Mesenchymal stem cell (in vitro differentiated cells and primary cell): ENCODE measurements around the gene AGAP3.
A peak's percentile ranks its signal among the peaks of the same experiment; 100 is the strongest.

Source experiments
- DNase-seq: peaks from one replicate; pipeline ENCODE4 v3.0.0-alpha.2; 2013
- H2AFZ ChIP-seq: one replicate; pipeline ENCODE4 v1.6.1; 2013; ENCODE audit warnings: low read depth, mild to moderate bottlenecking, control low read depth, inconsistent platforms, low read length, moderate library complexity
- H2AK5ac ChIP-seq: 2 replicates; pipeline ENCODE4 v1.6.1; 2013; ENCODE audit warnings: low read length, moderate library complexity, mild to moderate bottlenecking, inconsistent platforms; ENCODE audit not compliant: severe bottlenecking
- H2BK120ac ChIP-seq: one replicate; pipeline ENCODE4 v1.6.1; 2013; ENCODE audit warnings: low read depth, mild to moderate bottlenecking, inconsistent platforms, low read length, moderate library complexity
- H2BK12ac ChIP-seq, 2 experiments: one replicate each; pipeline ENCODE4 v1.6.1; 2013; ENCODE audit warnings: inconsistent platforms in 2 of 2, low read length in 2 of 2, mild to moderate bottlenecking in 2 of 2, moderate library complexity in 2 of 2, control low read depth in 1 of 2
- H2BK15ac ChIP-seq: one replicate; pipeline ENCODE4 v1.6.1; 2013; ENCODE audit warnings: mild to moderate bottlenecking, low read depth, inconsistent platforms; ENCODE audit not compliant: poor library complexity, severe bottlenecking
- H2BK5ac ChIP-seq: 2 replicates; pipeline ENCODE4 v1.6.1; 2013; ENCODE audit warnings: low read depth, mild to moderate bottlenecking, low read length, control low read depth, inconsistent platforms; ENCODE audit not compliant: poor library complexity, severe bottlenecking
- H3K14ac ChIP-seq, 2 experiments: one replicate each; pipeline ENCODE4 v1.6.1; 2013; ENCODE audit warnings: inconsistent platforms in 2 of 2, low read length in 2 of 2, control low read depth in 1 of 2, mild to moderate bottlenecking in 1 of 2, moderate library complexity in 1 of 2
- H3K18ac ChIP-seq, 2 experiments: one replicate each; pipeline ENCODE4 v1.6.1; 2013; ENCODE audit warnings: inconsistent platforms in 2 of 2, low read length in 2 of 2, control low read depth in 1 of 2, low read depth in 1 of 2, mild to moderate bottlenecking in 1 of 2
- H3K23ac ChIP-seq, 2 experiments: one replicate each; pipeline ENCODE4 v1.6.1; 2013; ENCODE audit warnings: inconsistent platforms in 2 of 2, low read length in 2 of 2, mild to moderate bottlenecking in 2 of 2, moderate library complexity in 2 of 2, control low read depth in 1 of 2
- H3K27ac ChIP-seq: 2 replicates; pipeline ENCODE4 v1.5.1; 2013; ENCODE audit warnings: mild to moderate bottlenecking, moderate library complexity, low read length, control low read depth, inconsistent platforms; ENCODE audit not compliant: poor library complexity, severe bottlenecking
- H3K27me3 ChIP-seq, 2 experiments: 2 replicates each; pipeline versions ENCODE4 v1.6.1 to v1.7.0; 2013; ENCODE audit warnings: low read length in 2 of 2, mild to moderate bottlenecking in 2 of 2, moderate library complexity in 2 of 2, control low read depth in 1 of 2, inconsistent platforms in 1 of 2; ENCODE audit not compliant: control insufficient read depth in 1 of 2, insufficient read depth in 1 of 2
- H3K36me3 ChIP-seq, 2 experiments: 2 replicates each; pipeline versions ENCODE4 v1.6.1 to v1.7.0; 2013; ENCODE audit warnings: low read length in 2 of 2, control low read depth in 1 of 2, inconsistent platforms in 1 of 2, low read depth in 1 of 2, mild to moderate bottlenecking in 1 of 2; ENCODE audit not compliant: insufficient read depth in 2 of 2, control insufficient read depth in 1 of 2
- H3K4ac ChIP-seq, 2 experiments: one replicate each; pipeline ENCODE4 v1.6.1; 2013; ENCODE audit warnings: inconsistent platforms in 2 of 2, low read length in 2 of 2, mild to moderate bottlenecking in 2 of 2, moderate library complexity in 2 of 2, control low read depth in 1 of 2, low read depth in 1 of 2
- H3K4me1 ChIP-seq: 2 replicates; pipeline ENCODE4 v1.6.1; 2013; ENCODE audit warnings: low read depth, low read length, control low read depth; ENCODE audit not compliant: control insufficient read depth, insufficient read depth
- H3K4me2 ChIP-seq: 2 replicates; pipeline ENCODE4 v1.6.1; 2013; ENCODE audit warnings: low read length, mild to moderate bottlenecking, inconsistent platforms; ENCODE audit not compliant: poor library complexity, severe bottlenecking
- H3K4me3 ChIP-seq, 2 experiments: 2 replicates each; pipeline versions ENCODE4 v1.5.1 to v1.7.0; 2013; ENCODE audit warnings: low read length in 2 of 2, mild to moderate bottlenecking in 2 of 2, control low read depth in 1 of 2, low read depth in 1 of 2; ENCODE audit not compliant: insufficient read depth in 1 of 2
- H3K79me1 ChIP-seq: replicated peaks from 2 replicates; pipeline ENCODE4 v1.6.1; 2013; ENCODE audit warnings: mild to moderate bottlenecking, control low read depth, low read length, inconsistent platforms; ENCODE audit not compliant: poor library complexity, severe bottlenecking
- H3K9ac ChIP-seq: 2 replicates; pipeline ENCODE4 v1.7.0; 2013; ENCODE audit warnings: mild to moderate bottlenecking, low read length, moderate library complexity
- H3K9me3 ChIP-seq: 2 replicates; pipeline ENCODE4 v1.7.0; 2013; ENCODE audit warnings: mild to moderate bottlenecking, low read length; ENCODE audit not compliant: control insufficient read depth
- H4K8ac ChIP-seq: one replicate; pipeline ENCODE4 v1.6.1; 2013; ENCODE audit warnings: inconsistent platforms, mild to moderate bottlenecking, low read length, moderate library complexity
- H4K91ac ChIP-seq: one replicate; pipeline ENCODE4 v1.6.1; 2013; ENCODE audit warnings: mild to moderate bottlenecking, low read length, inconsistent platforms
- WGBS: methylation state at CpG from one replicate; pipeline ENCODE4 v1.1.7; 2013; ENCODE audit warnings: mixed read lengths; 5-methylcytosine and 5-hydroxymethylcytosine counted together

The AGAP3 gene

DNA sequence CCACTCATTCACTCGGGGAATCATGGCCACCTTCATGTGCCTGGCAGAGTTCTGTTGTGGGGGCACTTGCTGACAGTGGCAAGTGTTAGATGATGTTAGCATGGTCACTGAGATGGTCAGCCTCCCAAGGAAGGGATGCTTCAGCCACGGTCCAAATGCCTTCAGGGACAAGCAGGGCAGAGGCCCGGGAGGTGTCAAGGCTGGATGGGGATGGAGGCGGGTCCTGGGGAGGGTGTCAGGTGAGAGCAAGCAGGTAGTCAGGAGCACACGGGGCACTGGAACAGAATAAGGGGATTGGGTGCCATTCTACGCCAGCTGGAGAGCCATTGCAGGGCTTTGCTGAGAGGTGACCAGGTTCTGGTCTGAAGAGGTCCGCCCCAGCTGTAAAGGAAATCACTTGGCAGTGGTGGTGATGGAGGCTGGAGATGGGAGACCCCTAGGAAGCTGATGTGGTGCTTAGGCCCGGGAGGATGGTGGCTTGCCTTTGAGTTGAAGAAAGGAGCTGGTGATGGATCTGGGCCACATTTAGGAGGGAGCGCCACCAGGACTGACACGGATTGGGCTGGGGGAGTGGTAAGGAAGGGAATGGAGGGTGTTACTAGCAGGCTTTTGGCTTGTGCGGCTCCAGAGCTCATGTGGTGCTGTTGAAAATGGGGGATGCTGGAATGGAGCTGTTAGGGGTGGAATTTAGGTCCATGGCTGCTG, 24.1 kb downstream of the AGAP3 start:
- no peak for DNase-seq
- Histone ChIP-seq H3K27ac (no peak overlapping the region), H3K4me3 (peak overlapping the region in 1 of 2 experiments; percentile 30), H3K4ac (no peak overlapping the region), H3K36me3 (peaks cover 3 to 22% of the 10 kb centered on the region in 2 experiments), H3K4me2 (no peak overlapping the region), H3K14ac (no peak overlapping the region), H4K91ac (no peak overlapping the region), H2BK15ac (peak overlapping the region; percentile 19), H2BK12ac (peak overlapping the region in 1 of 2 experiments; percentile 12), H2AFZ (no peak overlapping the region), H3K4me1 (peaks cover 33% of the 10 kb centered on the region), H3K9me3 (no peaks in the 10 kb centered on the region), H3K79me1 (peaks cover 46% of the 10 kb centered on the region), H4K8ac (no peak overlapping the region), H2AK5ac (no peak overlapping the region), H3K23ac (peak overlapping the region in 1 of 2 experiments; percentile 28), H3K27me3 (no peaks in the 10 kb centered on the region), H3K9ac (peak overlapping the region; percentile 78), H2BK5ac (no peak overlapping the region), H3K18ac (peak overlapping the region in 1 of 2 experiments; percentile 26), H2BK120ac (no peak overlapping the region)
- WGBS: 91% methylated on average over 11 of the region's 11 CpGs

DNA sequence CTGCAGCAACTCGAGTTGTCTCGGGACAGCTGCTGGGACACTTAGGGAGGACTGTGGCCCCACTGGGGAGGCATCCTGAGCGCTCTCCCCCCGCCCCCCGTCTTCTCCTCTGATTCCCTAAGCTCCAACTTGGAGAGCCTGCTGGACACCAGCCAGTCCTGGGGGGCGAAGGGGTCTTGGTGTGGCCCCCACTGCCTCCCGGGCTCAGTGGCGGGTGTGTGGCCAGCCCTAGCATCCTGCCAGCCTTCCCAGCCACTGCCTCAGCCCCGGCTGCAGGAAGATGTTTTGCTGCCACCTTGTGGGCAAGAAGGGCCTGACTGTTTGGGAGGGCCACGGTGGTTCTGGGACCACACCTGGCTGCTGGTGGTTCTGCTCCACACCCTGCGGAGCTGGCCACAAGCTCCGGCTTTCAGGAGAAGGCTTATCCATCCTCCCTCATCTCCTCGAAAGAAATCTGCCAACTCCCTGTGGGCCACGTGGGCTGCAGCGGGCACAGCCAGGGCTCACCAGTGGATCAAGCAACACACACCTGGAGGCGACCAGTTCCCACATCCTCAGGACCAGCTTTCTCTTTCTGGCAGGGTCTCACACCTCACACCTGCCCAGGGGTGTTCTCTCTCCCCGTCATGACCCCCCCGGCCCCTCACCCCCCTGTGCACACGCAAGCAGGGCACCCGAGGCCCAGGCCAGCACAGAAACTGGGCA, 24.8 kb downstream of the AGAP3 start:
- no peak overlapping the region for H3K14ac ChIP-seq
- H2BK15ac ChIP-seq: peak overlapping the region; percentile 19
- no peak overlapping the region for H2AFZ ChIP-seq
- H3K9me3 ChIP-seq: no peaks in the 10 kb centered on the region
- peak overlapping the region; percentile 23 for H4K91ac ChIP-seq
- H3K4ac ChIP-seq: peak overlapping the region in 1 of 2 experiments; percentile 22
- H3K4me3 ChIP-seq: no peak overlapping the region
- peak overlapping the region; percentile 78 for H3K9ac ChIP-seq
- DNase-seq: peak; percentile 76
- no peak overlapping the region for H2BK120ac ChIP-seq
- 41% methylated on average over 20 of the region's 20 CpGs for WGBS
- H2BK12ac ChIP-seq: peak overlapping the region in 1 of 2 experiments; percentile 37
- H3K4me2 ChIP-seq: no peak overlapping the region
- peaks cover 38% of the 10 kb centered on the region for H3K4me1 ChIP-seq
- peaks cover 3 to 23% of the 10 kb centered on the region in 2 experiments for H3K36me3 ChIP-seq
- no peak overlapping the region for H2BK5ac ChIP-seq
- no peaks in the 10 kb centered on the region for H3K27me3 ChIP-seq
- H3K18ac ChIP-seq: no peak overlapping the region
- H3K27ac ChIP-seq: no peak overlapping the region
- H4K8ac ChIP-seq: peak overlapping the region; percentile 76
- H2AK5ac ChIP-seq: peak overlapping the region; percentile 43
- H3K23ac ChIP-seq: no peak overlapping the region
- peaks cover 49% of the 10 kb centered on the region for H3K79me1 ChIP-seq

- peak overlapping the region; percentile 34 to 39 for H3K4ac ChIP-seq
- no peak overlapping the region for H2AFZ ChIP-seq
- H4K91ac ChIP-seq: peak overlapping the region; percentile 10
- no peak overlapping the region for H3K23ac ChIP-seq
- H3K36me3 ChIP-seq: peaks cover 9 to 39% of the 10 kb centered on the region in 2 experiments
- peaks cover 46% of the 10 kb centered on the region for H3K4me1 ChIP-seq
- no peak overlapping the region for H3K4me3 ChIP-seq
- peaks cover 54% of the 10 kb centered on the region for H3K79me1 ChIP-seq
- H4K8ac ChIP-seq: no peak overlapping the region
- H2BK120ac ChIP-seq: peak overlapping the region; percentile 1
- no peak overlapping the region for H3K18ac ChIP-seq
- no peak overlapping the region for H2BK5ac ChIP-seq
- peak overlapping the region; percentile 37 for H2AK5ac ChIP-seq
- H3K14ac ChIP-seq: no peak overlapping the region
- no peak overlapping the region for H3K9ac ChIP-seq
- no peak overlapping the region for H2BK15ac ChIP-seq
- H2BK12ac ChIP-seq: no peak overlapping the region
- WGBS: under 1% methylated on average over 13 of the region's 13 CpGs
- H3K4me2 ChIP-seq: peak overlapping the region; percentile 86
- H3K27me3 ChIP-seq: no peaks in the 10 kb centered on the region
- DNase-seq: peak; percentile 94
- peak overlapping the region; percentile 91 for H3K27ac ChIP-seq
- H3K9me3 ChIP-seq: no peaks in the 10 kb centered on the region
Measured at GRCh38 chr7:151113344-151114150, 27.3 kb downstream of the AGAP3 start.
